C4-2B (cell line): ENCODE results near the gene RHOU.

Source experiments
- H3K27ac ChIP-seq: fragments of 450-650 bp; 2 replicates; pipeline ENCODE4 v1.5.1; 2017
- ZFX ChIP-seq: fragments of 450-650 bp; IDR thresholded peaks from 2 replicates; pipeline ENCODE4 v1.6.1; 2017
- TF ChIP-seq, protein P1 (sequence below): fragments of 450-650 bp; conservative IDR thresholded peaks from 2 replicates; pipeline ENCODE4 v1.5.1; 2017; ENCODE audit warnings: mild to moderate bottlenecking

The RHOU gene

GRCh38 chr1:228723921-228724320 is 11.4 kb upstream of the RHOU start:
- no peak for TF ChIP-seq ZFX
- TF ChIP-seq, protein P1, sequence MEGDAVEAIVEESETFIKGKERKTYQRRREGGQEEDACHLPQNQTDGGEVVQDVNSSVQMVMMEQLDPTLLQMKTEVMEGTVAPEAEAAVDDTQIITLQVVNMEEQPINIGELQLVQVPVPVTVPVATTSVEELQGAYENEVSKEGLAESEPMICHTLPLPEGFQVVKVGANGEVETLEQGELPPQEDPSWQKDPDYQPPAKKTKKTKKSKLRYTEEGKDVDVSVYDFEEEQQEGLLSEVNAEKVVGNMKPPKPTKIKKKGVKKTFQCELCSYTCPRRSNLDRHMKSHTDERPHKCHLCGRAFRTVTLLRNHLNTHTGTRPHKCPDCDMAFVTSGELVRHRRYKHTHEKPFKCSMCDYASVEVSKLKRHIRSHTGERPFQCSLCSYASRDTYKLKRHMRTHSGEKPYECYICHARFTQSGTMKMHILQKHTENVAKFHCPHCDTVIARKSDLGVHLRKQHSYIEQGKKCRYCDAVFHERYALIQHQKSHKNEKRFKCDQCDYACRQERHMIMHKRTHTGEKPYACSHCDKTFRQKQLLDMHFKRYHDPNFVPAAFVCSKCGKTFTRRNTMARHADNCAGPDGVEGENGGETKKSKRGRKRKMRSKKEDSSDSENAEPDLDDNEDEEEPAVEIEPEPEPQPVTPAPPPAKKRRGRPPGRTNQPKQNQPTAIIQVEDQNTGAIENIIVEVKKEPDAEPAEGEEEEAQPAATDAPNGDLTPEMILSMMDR: no peak
- H3K27ac ChIP-seq: no peak overlapping the region

- H3K27ac ChIP-seq: no peak overlapping the region; the same call in 1 of the 2 replicates
- TF ChIP-seq, protein P1: no peak
- TF ChIP-seq ZFX: no peak
Measured at GRCh38 chr1:228725178-228725577, 10.1 kb upstream of the RHOU start.

DNA sequence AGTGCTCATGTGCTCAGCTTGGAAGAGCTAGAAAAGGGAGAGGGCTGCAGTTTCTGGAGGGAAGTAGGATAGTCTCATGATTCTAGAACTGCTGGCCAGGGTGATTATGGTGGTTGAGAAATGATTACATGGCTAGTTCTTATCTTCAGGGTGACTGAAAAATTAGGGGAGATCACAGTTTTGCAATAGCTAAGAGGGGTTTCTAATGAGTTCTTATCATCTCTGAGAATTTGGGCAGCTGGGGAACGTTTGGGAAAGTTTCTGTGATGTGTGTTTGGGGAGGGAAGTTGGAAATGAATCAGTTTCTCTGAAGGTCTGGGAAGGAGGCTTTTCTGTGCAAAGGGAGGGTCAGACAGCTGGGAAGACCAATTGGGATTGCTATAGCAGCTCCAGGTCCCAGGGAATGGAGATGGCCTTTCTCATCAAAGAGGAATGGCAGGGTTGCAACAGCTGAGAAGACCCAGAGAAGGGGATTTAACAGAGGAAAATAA is 7.6 kb upstream of the RHOU start:
- peak overlapping the region; percentile 75 for H3K27ac ChIP-seq
- TF ChIP-seq ZFX: no peak
- TF ChIP-seq, protein P1: no peak

DNA sequence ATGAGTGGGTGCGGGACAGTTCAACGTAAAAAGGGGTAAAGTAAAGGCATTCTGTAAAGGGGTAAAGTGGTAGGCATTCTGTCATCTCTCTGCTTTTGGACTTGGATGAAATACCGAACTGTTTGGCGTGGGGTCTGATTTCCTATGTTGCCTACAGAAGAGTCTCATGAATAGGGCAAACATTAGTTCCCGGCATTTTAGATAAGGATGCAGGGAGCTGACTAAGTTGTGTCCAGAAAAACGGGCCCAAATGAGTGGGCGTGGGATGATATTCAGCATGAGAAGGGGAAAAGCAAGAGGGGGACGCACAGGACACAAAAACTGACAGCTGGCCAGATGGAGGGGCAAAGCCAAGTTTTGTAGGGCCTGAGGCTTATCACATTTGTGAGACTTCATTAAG is 2.9 kb upstream of the RHOU start:
- H3K27ac ChIP-seq: no peak overlapping the region
- TF ChIP-seq ZFX: no peak
- TF ChIP-seq, protein P1: no peak

- H3K27ac ChIP-seq: peak overlapping the region; percentile 13; the same call in 1 of the 2 replicates
- no peak for TF ChIP-seq ZFX
- TF ChIP-seq, protein P1: no peak
Measured at GRCh38 chr1:228733576-228733975, 1.7 kb upstream of the RHOU start.

DNA sequence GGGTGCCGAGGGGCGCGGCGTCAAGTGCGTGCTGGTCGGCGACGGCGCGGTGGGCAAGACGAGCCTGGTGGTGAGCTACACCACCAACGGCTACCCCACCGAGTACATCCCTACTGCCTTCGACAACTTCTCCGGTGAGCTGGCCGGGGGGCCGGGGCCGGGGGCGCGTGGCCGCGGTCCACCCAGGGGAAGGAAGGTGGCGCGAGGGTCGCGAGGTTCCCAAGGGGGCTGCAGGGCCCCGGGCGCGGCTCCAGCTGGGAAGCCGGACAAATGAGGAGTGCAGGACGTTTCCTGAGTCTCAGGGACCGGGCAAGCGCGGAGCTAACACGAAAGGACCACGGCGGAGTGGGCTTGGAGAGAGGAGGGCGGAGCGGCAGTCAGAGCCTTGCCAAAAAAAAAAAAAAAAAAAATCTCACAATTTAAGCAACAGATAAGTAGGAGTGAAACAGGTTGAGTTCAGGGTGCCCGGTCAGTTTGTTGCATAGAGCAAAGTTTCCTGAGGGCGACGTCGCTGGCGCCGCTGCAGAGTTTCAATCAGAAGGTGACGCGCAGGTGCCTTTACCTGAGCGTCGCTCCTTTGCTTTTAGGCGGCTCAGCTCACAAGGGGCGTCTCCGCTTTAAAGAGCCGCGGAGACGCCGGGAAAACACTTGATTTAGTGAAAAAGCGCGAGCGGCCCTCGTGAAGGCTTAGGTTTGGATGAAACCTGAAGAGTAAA is 750 bp downstream of the RHOU start:
- no peak for TF ChIP-seq ZFX
- TF ChIP-seq, protein P1: no peak
- H3K27ac ChIP-seq: peak overlapping the region; percentile 81

- TF ChIP-seq ZFX: no peak
- TF ChIP-seq, protein P1: no peak
- no peak overlapping the region for H3K27ac ChIP-seq
Measured at GRCh38 chr1:228736844-228737445, 1.7 kb downstream of the RHOU start.
